ENCODE results near the gene ADAMTS17.

- TF ChIP-seq MAX (IDR thresholded peaks at IDR 0.05) (no peak), FOXM1 (IDR thresholded peaks at IDR 0.05; ENCODE audit: borderline replicate concordance, low read depth) (no peak), RAD21 (IDR thresholded peaks at IDR 0.05; ENCODE audit: low read depth) (no peak), TAF1 (IDR thresholded peaks at IDR 0.05; ENCODE audit: low read depth) (no peak), CEBPB (IDR thresholded peaks at IDR 0.05) (no peak), REST (IDR thresholded peaks at IDR 0.05; ENCODE audit: low read depth) (no peak), TCF12 (IDR thresholded peaks at IDR 0.05; ENCODE audit: low read depth) (no peak), USF1 (IDR thresholded peaks at IDR 0.05) (no peak), YY1 (IDR thresholded peaks at IDR 0.05; ENCODE audit: low read depth) (no peak)
Measured at GRCh38 chr15:100204211-100204610, 137.6 kb downstream of the ADAMTS17 start.

All from Ishikawa (cell line).